ENCODE data around the gene PRKCB. TPM values are rescaled to one million over a fixed set of nuclear protein-coding genes. Genes with fewer than 3 reads are reported as not detected.

Gene PRKCB
- total RNA-seq, 1 donor from 2014 or later, result not detected

DNA sequence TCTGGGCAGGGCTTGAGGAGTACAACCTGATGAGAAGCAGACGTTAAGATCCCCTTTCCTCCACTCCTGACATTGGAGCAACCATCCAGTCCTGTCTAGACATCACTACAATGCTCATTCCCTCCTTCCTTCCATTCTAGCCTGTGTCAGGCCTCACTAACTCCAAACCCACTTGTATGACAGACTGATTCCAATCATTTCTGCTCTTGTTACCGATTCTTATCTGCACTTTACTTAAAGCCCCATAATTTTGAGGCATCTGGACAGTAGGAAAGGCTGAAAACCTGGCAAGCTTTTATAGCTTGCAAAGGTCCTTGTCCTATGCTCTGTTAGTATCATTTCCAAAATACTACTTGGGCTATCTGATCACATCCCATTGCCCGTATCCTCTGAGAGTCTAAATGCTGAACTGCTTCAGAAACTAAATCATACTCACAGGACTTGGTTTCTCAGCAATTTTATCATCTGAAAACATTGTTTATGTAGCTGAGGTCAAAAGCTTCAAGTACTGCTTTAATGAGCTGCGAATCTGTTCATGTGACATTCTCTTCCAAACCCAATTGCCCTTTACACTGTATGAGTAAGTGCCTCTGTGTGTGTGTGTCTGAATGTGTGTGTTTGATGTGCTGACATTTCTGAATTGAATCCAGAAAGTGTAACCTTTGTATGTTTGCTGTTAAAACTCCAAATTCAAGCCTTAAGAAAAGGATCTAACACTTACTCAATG is 363.2 kb downstream of the PRKCB start:
- Mint-ChIP-seq H3K36me3 (ENCODE audit: unreplicated experiment) (no peaks in the 10 kb centered on the region), H3K4me1 (ENCODE audit: unreplicated experiment) (no peaks in the 10 kb centered on the region), H3K9me3 (ENCODE audit: unreplicated experiment) (no peaks in the 10 kb centered on the region), H3K27me3 (ENCODE audit: unreplicated experiment) (no peaks in the 10 kb centered on the region), H3K27ac (ENCODE audit: unreplicated experiment) (no peak overlapping the region), H3K4me3 (ENCODE audit: unreplicated experiment) (no peak overlapping the region)
- no peak for DNase-seq (ENCODE audit: extremely low spot score, unreplicated experiment)
- TF ChIP-seq, protein P1, sequence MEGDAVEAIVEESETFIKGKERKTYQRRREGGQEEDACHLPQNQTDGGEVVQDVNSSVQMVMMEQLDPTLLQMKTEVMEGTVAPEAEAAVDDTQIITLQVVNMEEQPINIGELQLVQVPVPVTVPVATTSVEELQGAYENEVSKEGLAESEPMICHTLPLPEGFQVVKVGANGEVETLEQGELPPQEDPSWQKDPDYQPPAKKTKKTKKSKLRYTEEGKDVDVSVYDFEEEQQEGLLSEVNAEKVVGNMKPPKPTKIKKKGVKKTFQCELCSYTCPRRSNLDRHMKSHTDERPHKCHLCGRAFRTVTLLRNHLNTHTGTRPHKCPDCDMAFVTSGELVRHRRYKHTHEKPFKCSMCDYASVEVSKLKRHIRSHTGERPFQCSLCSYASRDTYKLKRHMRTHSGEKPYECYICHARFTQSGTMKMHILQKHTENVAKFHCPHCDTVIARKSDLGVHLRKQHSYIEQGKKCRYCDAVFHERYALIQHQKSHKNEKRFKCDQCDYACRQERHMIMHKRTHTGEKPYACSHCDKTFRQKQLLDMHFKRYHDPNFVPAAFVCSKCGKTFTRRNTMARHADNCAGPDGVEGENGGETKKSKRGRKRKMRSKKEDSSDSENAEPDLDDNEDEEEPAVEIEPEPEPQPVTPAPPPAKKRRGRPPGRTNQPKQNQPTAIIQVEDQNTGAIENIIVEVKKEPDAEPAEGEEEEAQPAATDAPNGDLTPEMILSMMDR (IDR thresholded peaks at IDR 0.05), result no peak

DNA sequence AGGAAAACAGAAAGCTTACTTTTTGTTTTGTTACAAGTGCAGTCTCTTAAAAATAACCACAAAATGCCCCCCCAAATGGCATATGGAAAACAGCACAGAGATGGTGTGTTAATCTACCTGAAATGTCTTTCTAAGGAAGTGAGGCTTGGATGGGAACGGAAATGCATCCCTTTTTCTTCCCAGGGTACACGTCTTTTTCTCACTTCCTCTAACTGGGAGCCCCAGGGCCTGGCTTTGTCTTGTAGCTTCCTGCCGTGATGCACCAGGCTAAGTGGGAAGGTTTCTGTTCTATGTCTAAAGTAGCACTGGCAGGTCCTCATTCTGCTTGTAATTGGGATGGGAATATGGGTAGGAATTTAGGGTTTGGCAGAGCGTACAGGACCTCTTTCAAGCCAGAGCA is 367.9 kb downstream of the PRKCB start:
- TF ChIP-seq, protein P1 (IDR thresholded peaks at IDR 0.05), result no peak
- Mint-ChIP-seq H3K27ac (ENCODE audit: unreplicated experiment) (no peak overlapping the region), H3K36me3 (ENCODE audit: unreplicated experiment) (no peaks in the 10 kb centered on the region), H3K4me3 (ENCODE audit: unreplicated experiment) (no peak overlapping the region), H3K27me3 (ENCODE audit: unreplicated experiment) (no peaks in the 10 kb centered on the region), H3K9me3 (ENCODE audit: unreplicated experiment) (no peaks in the 10 kb centered on the region), H3K4me1 (ENCODE audit: unreplicated experiment) (no peaks in the 10 kb centered on the region)
- DNase-seq (ENCODE audit: extremely low spot score, unreplicated experiment), result no peak

DNA sequence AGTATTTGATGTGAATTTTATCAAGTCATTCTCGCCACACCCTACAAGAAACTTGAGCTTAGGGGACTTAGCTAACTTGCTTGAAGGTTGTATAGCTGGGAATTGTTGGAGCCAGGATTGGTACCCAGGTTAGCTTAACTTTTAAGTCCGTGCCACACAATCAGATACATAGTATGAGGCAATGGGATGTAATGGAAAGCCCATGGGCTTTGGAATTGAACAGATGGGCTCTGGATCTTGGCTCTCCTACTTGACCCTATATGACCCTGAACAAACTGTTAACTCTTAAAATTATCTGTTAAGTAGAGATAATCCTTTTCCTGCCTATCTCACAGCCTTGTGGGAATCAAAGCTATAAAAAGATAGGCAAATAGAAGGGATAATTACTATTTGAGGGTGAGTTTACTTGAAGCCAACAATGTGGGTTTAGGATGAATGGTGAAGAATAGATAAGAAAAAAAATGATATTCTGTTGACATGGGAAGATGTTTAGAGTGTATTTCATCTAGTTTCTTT is 368.4 kb downstream of the PRKCB start:
- H3K27ac Mint-ChIP-seq (ENCODE audit: unreplicated experiment), result no peak overlapping the region
- no peak overlapping the region for H3K4me3 Mint-ChIP-seq (ENCODE audit: unreplicated experiment)
- H3K4me1 Mint-ChIP-seq (ENCODE audit: unreplicated experiment), result no peaks in the 10 kb centered on the region
- H3K36me3 Mint-ChIP-seq (ENCODE audit: unreplicated experiment), result no peaks in the 10 kb centered on the region
- TF ChIP-seq, protein P1 (IDR thresholded peaks at IDR 0.05), result no peak
- H3K27me3 Mint-ChIP-seq (ENCODE audit: unreplicated experiment), result no peaks in the 10 kb centered on the region
- no peak for DNase-seq (ENCODE audit: extremely low spot score, unreplicated experiment)
- no peaks in the 10 kb centered on the region for H3K9me3 Mint-ChIP-seq (ENCODE audit: unreplicated experiment)

DNA sequence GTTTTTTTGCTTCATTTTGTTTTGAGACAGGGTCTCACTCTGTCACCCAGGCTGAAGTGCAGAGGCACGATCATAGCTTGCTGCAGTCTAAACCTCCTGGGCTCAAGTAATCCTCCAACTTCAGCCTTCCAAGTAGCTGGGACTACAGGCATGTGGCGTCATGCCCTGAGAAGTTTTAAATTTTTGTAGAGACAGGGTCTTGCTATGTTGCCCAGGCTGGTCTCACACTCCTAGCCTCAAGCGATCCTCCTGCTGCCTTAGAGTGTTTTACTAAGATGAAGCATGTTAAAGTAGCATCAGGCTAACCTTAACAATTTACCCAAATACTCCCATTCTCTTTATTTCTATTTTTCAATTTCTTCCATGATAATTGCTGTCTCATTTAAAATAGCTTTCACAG is 371.1 kb downstream of the PRKCB start:
- Mint-ChIP-seq H3K9me3 (ENCODE audit: unreplicated experiment) (no peaks in the 10 kb centered on the region), H3K27me3 (ENCODE audit: unreplicated experiment) (no peaks in the 10 kb centered on the region), H3K27ac (ENCODE audit: unreplicated experiment) (no peak overlapping the region), H3K4me3 (ENCODE audit: unreplicated experiment) (no peak overlapping the region), H3K4me1 (ENCODE audit: unreplicated experiment) (no peaks in the 10 kb centered on the region), H3K36me3 (ENCODE audit: unreplicated experiment) (no peaks in the 10 kb centered on the region)
- no peak for DNase-seq (ENCODE audit: extremely low spot score, unreplicated experiment)
- TF ChIP-seq, protein P1 (IDR thresholded peaks at IDR 0.05), result no peak

DNA sequence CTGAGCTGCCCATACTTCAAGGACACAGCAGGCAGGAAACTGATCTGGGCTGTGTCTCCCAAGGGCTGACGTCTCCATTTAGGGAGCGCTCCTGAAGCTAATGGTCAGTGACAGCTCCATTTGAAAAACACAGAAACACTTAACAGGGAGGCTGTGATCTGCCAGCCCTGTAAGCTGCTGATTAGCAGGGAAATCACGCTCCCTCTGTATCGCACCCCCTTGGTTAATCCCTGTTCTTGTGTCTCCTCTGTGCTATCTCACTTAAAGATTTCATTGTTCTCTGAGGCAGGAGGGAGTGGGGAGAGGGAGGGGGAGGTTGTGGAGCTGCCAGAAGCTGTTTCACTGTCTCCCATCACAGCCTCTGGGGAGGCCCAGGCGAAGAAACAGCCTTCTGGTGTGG is 372.9 kb downstream of the PRKCB start:
- no peak for DNase-seq (ENCODE audit: extremely low spot score, unreplicated experiment)
- Mint-ChIP-seq H3K4me1 (ENCODE audit: unreplicated experiment) (no peaks in the 10 kb centered on the region), H3K27me3 (ENCODE audit: unreplicated experiment) (no peaks in the 10 kb centered on the region), H3K9me3 (ENCODE audit: unreplicated experiment) (no peaks in the 10 kb centered on the region), H3K4me3 (ENCODE audit: unreplicated experiment) (no peak overlapping the region), H3K36me3 (ENCODE audit: unreplicated experiment) (no peaks in the 10 kb centered on the region), H3K27ac (ENCODE audit: unreplicated experiment) (no peak overlapping the region)
- TF ChIP-seq, protein P1 (IDR thresholded peaks at IDR 0.05), result no peak
